ENCODE data around the gene SPOCK1. TPM values are rescaled to one million over a fixed set of nuclear protein-coding genes. Genes with fewer than 3 reads are reported as not detected.
A peak's percentile ranks its signal among the peaks of the same experiment; 100 is the strongest.

The SPOCK1 gene
- total and polyA plus RNA-seq, 4 donors, result 31.8 to 217 (median 132) TPM

- H3K27me3 ChIP-seq (ENCODE audit: control insufficient read depth, insufficient read depth, low read length), result no peaks in the 10 kb centered on the region
- no peak overlapping the region for H3K27ac ChIP-seq (ENCODE audit: low read depth, low read length)
- no peak for DNase-seq (ENCODE audit: low read depth in 4 of 6, low spot score in 6 of 6)
- no peak overlapping the region for H3K4me3 ChIP-seq (ENCODE audit: low read depth, low read length)
- 100% methylated on average over 2 of the region's 3 CpGs for WGBS (ENCODE audit: insufficient coverage)
- peaks cover 16% of the 10 kb centered on the region for H3K4me1 ChIP-seq (ENCODE audit: control insufficient read depth, insufficient read depth, low read length)
- H3K36me3 ChIP-seq (ENCODE audit: control insufficient read depth, insufficient read depth, low read length), result no peaks in the 10 kb centered on the region
- H3K9me3 ChIP-seq (ENCODE audit: control insufficient read depth, insufficient read depth, low read length), result no peaks in the 10 kb centered on the region
These were observed 151.3 kb downstream of the SPOCK1 start for GRCh38 chr5:137347865-137348264.

GRCh38 chr5:137346281-137346680 is 152.8 kb downstream of the SPOCK1 start:
- no peaks in the 10 kb centered on the region for H3K9me3 ChIP-seq (ENCODE audit: control insufficient read depth, insufficient read depth, low read length)
- peaks cover 16% of the 10 kb centered on the region for H3K4me1 ChIP-seq (ENCODE audit: control insufficient read depth, insufficient read depth, low read length)
- DNase-seq (ENCODE audit: low read depth in 4 of 6, low spot score in 6 of 6), result peak in 2 of 6 donors; percentile 31 to 76
- no peak overlapping the region for H3K4me3 ChIP-seq (ENCODE audit: low read depth, low read length)
- 20% methylated on average over 1 of the region's 3 CpGs for WGBS (ENCODE audit: insufficient coverage)
- H3K27ac ChIP-seq (ENCODE audit: low read depth, low read length), result no peak overlapping the region
- H3K27me3 ChIP-seq (ENCODE audit: control insufficient read depth, insufficient read depth, low read length), result no peaks in the 10 kb centered on the region
- no peaks in the 10 kb centered on the region for H3K36me3 ChIP-seq (ENCODE audit: control insufficient read depth, insufficient read depth, low read length)

GRCh38 chr5:137345396-137345795 is 153.7 kb downstream of the SPOCK1 start:
- Histone ChIP-seq H3K9me3 (ENCODE audit: control insufficient read depth, insufficient read depth, low read length) (no peaks in the 10 kb centered on the region), H3K27ac (ENCODE audit: low read depth, low read length) (no peak overlapping the region), H3K27me3 (ENCODE audit: control insufficient read depth, insufficient read depth, low read length) (no peaks in the 10 kb centered on the region), H3K4me1 (ENCODE audit: control insufficient read depth, insufficient read depth, low read length) (peaks cover 16% of the 10 kb centered on the region), H3K4me3 (ENCODE audit: low read depth, low read length) (no peak overlapping the region), H3K36me3 (ENCODE audit: control insufficient read depth, insufficient read depth, low read length) (no peaks in the 10 kb centered on the region)
- no peak for DNase-seq (ENCODE audit: low read depth in 4 of 6, low spot score in 6 of 6)

GRCh38 chr5:137344723-137345322 is 154.3 kb downstream of the SPOCK1 start:
- H3K4me3 ChIP-seq (ENCODE audit: low read depth, low read length), result no peak overlapping the region
- peak in 2 of 6 donors; percentile 38 to 58 for DNase-seq (ENCODE audit: low read depth in 4 of 6, low spot score in 6 of 6)
- no peaks in the 10 kb centered on the region for H3K9me3 ChIP-seq (ENCODE audit: control insufficient read depth, insufficient read depth, low read length)
- H3K27ac ChIP-seq (ENCODE audit: low read depth, low read length), result no peak overlapping the region
- H3K4me1 ChIP-seq (ENCODE audit: control insufficient read depth, insufficient read depth, low read length), result peaks cover 16% of the 10 kb centered on the region
- no peaks in the 10 kb centered on the region for H3K36me3 ChIP-seq (ENCODE audit: control insufficient read depth, insufficient read depth, low read length)
- H3K27me3 ChIP-seq (ENCODE audit: control insufficient read depth, insufficient read depth, low read length), result no peaks in the 10 kb centered on the region
- WGBS (ENCODE audit: insufficient coverage), result 36% methylated on average over 1 of the region's 6 CpGs

- Histone ChIP-seq H3K36me3 (ENCODE audit: control insufficient read depth, insufficient read depth, low read length) (no peaks in the 10 kb centered on the region), H3K27ac (ENCODE audit: low read depth, low read length) (no peak overlapping the region), H3K4me1 (ENCODE audit: control insufficient read depth, insufficient read depth, low read length) (peaks cover 16% of the 10 kb centered on the region), H3K4me3 (ENCODE audit: low read depth, low read length) (no peak overlapping the region), H3K9me3 (ENCODE audit: control insufficient read depth, insufficient read depth, low read length) (no peaks in the 10 kb centered on the region), H3K27me3 (ENCODE audit: control insufficient read depth, insufficient read depth, low read length) (no peaks in the 10 kb centered on the region)
- no peak for DNase-seq (ENCODE audit: low read depth in 4 of 6, low spot score in 6 of 6)
- WGBS (ENCODE audit: insufficient coverage), result 87% methylated on average over 3 of the region's 4 CpGs
These were observed 155.1 kb downstream of the SPOCK1 start for GRCh38 chr5:137344021-137344420.

- 100% methylated on average over 1 of the region's 3 CpGs for WGBS (ENCODE audit: insufficient coverage)
- DNase-seq (ENCODE audit: low read depth in 4 of 6, low spot score in 6 of 6), result no peak
- Histone ChIP-seq H3K27me3 (ENCODE audit: control insufficient read depth, insufficient read depth, low read length) (no peaks in the 10 kb centered on the region), H3K9me3 (ENCODE audit: control insufficient read depth, insufficient read depth, low read length) (no peaks in the 10 kb centered on the region), H3K4me3 (ENCODE audit: low read depth, low read length) (no peak overlapping the region), H3K4me1 (ENCODE audit: control insufficient read depth, insufficient read depth, low read length) (peaks cover 10% of the 10 kb centered on the region), H3K36me3 (ENCODE audit: control insufficient read depth, insufficient read depth, low read length) (no peaks in the 10 kb centered on the region), H3K27ac (ENCODE audit: low read depth, low read length) (no peak overlapping the region)
These were observed 156.4 kb downstream of the SPOCK1 start for GRCh38 chr5:137342764-137343163.

GRCh38 chr5:137341831-137342230 is 157.3 kb downstream of the SPOCK1 start:
- Histone ChIP-seq H3K36me3 (ENCODE audit: control insufficient read depth, insufficient read depth, low read length) (no peaks in the 10 kb centered on the region), H3K4me3 (ENCODE audit: low read depth, low read length) (no peak overlapping the region), H3K27me3 (ENCODE audit: control insufficient read depth, insufficient read depth, low read length) (no peaks in the 10 kb centered on the region), H3K4me1 (ENCODE audit: control insufficient read depth, insufficient read depth, low read length) (peaks cover 8% of the 10 kb centered on the region), H3K27ac (ENCODE audit: low read depth, low read length) (no peak overlapping the region), H3K9me3 (ENCODE audit: control insufficient read depth, insufficient read depth, low read length) (no peaks in the 10 kb centered on the region)
- DNase-seq (ENCODE audit: low read depth in 4 of 6, low spot score in 6 of 6), result no peak
- 77% methylated on average over 7 of the region's 8 CpGs for WGBS (ENCODE audit: insufficient coverage)

- no peak overlapping the region for H3K4me3 ChIP-seq (ENCODE audit: low read depth, low read length)
- no peaks in the 10 kb centered on the region for H3K27me3 ChIP-seq (ENCODE audit: control insufficient read depth, insufficient read depth, low read length)
- 53% methylated on average over 2 of the region's 4 CpGs for WGBS (ENCODE audit: insufficient coverage)
- DNase-seq (ENCODE audit: low read depth in 4 of 6, low spot score in 6 of 6), result peak in 1 of 6 donors; percentile 26
- no peaks in the 10 kb centered on the region for H3K36me3 ChIP-seq (ENCODE audit: control insufficient read depth, insufficient read depth, low read length)
- H3K27ac ChIP-seq (ENCODE audit: low read depth, low read length), result no peak overlapping the region
- H3K9me3 ChIP-seq (ENCODE audit: control insufficient read depth, insufficient read depth, low read length), result no peaks in the 10 kb centered on the region
- peaks cover 13% of the 10 kb centered on the region for H3K4me1 ChIP-seq (ENCODE audit: control insufficient read depth, insufficient read depth, low read length)
These were observed 158.2 kb downstream of the SPOCK1 start for GRCh38 chr5:137340881-137341280.

GRCh38 chr5:137336565-137337120 is 162.5 kb downstream of the SPOCK1 start:
- peak in 1 of 6 donors; percentile 41 for DNase-seq (ENCODE audit: low read depth in 4 of 6, low spot score in 6 of 6)
- no peak overlapping the region for H3K27ac ChIP-seq (ENCODE audit: low read depth, low read length)
- H3K4me3 ChIP-seq (ENCODE audit: low read depth, low read length), result no peak overlapping the region
- H3K9me3 ChIP-seq (ENCODE audit: control insufficient read depth, insufficient read depth, low read length), result no peaks in the 10 kb centered on the region
- H3K27me3 ChIP-seq (ENCODE audit: control insufficient read depth, insufficient read depth, low read length), result no peaks in the 10 kb centered on the region
- no peaks in the 10 kb centered on the region for H3K36me3 ChIP-seq (ENCODE audit: control insufficient read depth, insufficient read depth, low read length)
- H3K4me1 ChIP-seq (ENCODE audit: control insufficient read depth, insufficient read depth, low read length), result peaks cover 20% of the 10 kb centered on the region

GRCh38 chr5:137336161-137336560 is 163.0 kb downstream of the SPOCK1 start:
- Histone ChIP-seq H3K36me3 (ENCODE audit: control insufficient read depth, insufficient read depth, low read length) (no peaks in the 10 kb centered on the region), H3K4me1 (ENCODE audit: control insufficient read depth, insufficient read depth, low read length) (peaks cover 20% of the 10 kb centered on the region), H3K4me3 (ENCODE audit: low read depth, low read length) (no peak overlapping the region), H3K27ac (ENCODE audit: low read depth, low read length) (no peak overlapping the region), H3K9me3 (ENCODE audit: control insufficient read depth, insufficient read depth, low read length) (no peaks in the 10 kb centered on the region), H3K27me3 (ENCODE audit: control insufficient read depth, insufficient read depth, low read length) (no peaks in the 10 kb centered on the region)
- DNase-seq (ENCODE audit: low read depth in 4 of 6, low spot score in 6 of 6), result no peak
- WGBS (ENCODE audit: insufficient coverage), result no CpG with 5 or more reads among the region's 1 CpG

Data from spinal cord (tissue), 10 donors.